Gastrocnemius medialis (tissue), 4 donors: Measurements from ENCODE around the gene PRKAA2.

Source experiments
- CTCF ChIP-seq, 5 experiments: fragments of 450-650 bp in 3 of 5; fragments of 200-600 bp in 2 of 5; sonication (generic) in 2 of 5; IDR thresholded peaks in 4 of 5; conservative IDR thresholded peaks in 1 of 5; 1 replicate in 4 of 5; 2 replicates in 1 of 5; pipeline ENCODE4 v1.5.1; 2016 to 2019; ENCODE audit warnings: antibody characterized with exemption in 5 of 5, mild to moderate bottlenecking in 3 of 5, moderate library complexity in 3 of 5
- POLR2A ChIP-seq, 2 donors: fragments of 450-650 bp; IDR thresholded peaks; one replicate each; pipeline ENCODE4 v1.6.1; 2017; ENCODE audit warnings: antibody characterized with exemption in 2 of 2, mild to moderate bottlenecking in 2 of 2, moderate library complexity in 2 of 2

DNA sequence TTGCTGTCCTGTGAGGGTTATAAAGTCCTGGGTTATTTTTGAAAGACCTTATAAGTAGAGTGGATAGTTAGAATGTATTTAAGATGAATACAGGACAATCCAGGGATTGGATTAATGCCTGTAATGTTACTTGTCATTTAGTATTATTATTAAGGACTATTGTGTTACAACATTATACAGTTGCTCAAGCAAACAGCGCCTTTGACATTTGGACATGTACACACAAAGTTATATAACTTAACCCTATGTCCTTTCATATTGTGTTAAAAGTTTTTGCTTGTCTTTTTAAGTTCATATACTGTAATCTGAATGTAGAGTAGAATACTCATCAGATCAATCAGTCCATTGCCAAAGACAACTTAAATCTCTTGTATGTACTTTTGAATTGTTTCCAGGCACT is 2.0 kb downstream of the PRKAA2 start:
- TF ChIP-seq CTCF (IDR thresholded peaks at IDR 0.05 in 4 of 5, conservative IDR thresholded peaks at IDR 0.05 in 1 of 5) (no peak), POLR2A (IDR thresholded peaks at IDR 0.05) (no peak)
